ENCODE results near the gene TRIM36.

DNA sequence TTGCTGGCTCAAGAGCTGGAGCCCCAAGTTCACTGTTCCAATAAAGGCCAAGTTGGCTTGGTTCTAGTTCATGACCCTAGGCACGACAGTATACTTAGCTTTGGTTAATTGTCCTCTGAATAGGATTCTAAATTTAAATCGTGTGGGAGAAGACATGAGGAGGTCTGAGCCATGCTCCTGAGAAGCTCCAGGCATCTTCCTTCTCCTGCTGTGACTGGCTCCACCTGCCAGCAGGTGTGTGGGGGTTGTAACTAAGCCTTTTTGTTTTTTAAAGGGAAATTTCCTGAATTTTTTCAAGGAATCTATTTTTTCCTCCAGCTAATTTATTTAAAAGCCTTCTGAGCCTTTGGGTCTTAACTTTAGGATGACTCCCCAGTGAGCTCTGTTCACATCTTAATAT lies 20.2 kb upstream of the TRIM36 start:
- TF ChIP-seq, protein P1, sequence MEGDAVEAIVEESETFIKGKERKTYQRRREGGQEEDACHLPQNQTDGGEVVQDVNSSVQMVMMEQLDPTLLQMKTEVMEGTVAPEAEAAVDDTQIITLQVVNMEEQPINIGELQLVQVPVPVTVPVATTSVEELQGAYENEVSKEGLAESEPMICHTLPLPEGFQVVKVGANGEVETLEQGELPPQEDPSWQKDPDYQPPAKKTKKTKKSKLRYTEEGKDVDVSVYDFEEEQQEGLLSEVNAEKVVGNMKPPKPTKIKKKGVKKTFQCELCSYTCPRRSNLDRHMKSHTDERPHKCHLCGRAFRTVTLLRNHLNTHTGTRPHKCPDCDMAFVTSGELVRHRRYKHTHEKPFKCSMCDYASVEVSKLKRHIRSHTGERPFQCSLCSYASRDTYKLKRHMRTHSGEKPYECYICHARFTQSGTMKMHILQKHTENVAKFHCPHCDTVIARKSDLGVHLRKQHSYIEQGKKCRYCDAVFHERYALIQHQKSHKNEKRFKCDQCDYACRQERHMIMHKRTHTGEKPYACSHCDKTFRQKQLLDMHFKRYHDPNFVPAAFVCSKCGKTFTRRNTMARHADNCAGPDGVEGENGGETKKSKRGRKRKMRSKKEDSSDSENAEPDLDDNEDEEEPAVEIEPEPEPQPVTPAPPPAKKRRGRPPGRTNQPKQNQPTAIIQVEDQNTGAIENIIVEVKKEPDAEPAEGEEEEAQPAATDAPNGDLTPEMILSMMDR (IDR thresholded peaks at IDR 0.05) = no peak
- TF ChIP-seq EZH2 (IDR thresholded peaks at IDR 0.05; ENCODE audit: borderline replicate concordance, insufficient read depth, low read depth, low read length, poor library complexity, severe bottlenecking) = no peak

All from B cell (primary cell).